PC-3 (cell line): Measurements from ENCODE around the gene LHFPL2.
"Not testable (repeated sequence)": the region's sequence is repeated elsewhere in the genome, so short reads cannot be mapped to it uniquely, and the experiment has no call there.

Experiments
- CTCF ChIP-seq: fragments of 300-600 bp; sonication (generic); conservative IDR thresholded peaks from 2 replicates; pipeline ENCODE4 v1.5.1; 2017; ENCODE audit warnings: antibody characterized with exemption, low read depth, mild to moderate bottlenecking, low read length
- EZH2 ChIP-seq: fragments of 300-600 bp; sonication (generic); IDR thresholded peaks from one replicate; pipeline ENCODE4 v1.6.1; 2017; ENCODE audit warnings: antibody characterized with exemption, mild to moderate bottlenecking, low read length; ENCODE audit not compliant: unreplicated experiment

DNA sequence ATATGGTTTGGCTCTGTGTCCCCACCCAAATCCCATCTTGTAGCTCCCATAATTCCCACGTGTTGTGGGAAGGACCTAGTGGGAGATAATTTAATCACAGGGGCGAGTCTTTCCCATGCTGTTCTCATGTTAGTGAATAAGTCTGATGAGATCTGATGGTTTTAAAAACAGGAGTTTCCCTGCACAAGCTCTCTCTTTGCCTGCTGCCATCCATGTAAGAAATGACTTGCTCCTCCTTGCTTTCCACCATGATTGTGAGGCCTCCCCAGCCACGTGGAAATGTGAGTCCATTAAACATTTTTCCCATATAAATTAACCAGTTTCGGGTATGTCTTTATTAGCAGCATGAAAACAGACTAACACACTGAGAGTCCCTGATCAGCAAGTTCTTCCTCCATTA, 47.5 kb upstream of the LHFPL2 start:
- not testable (repeated sequence) for TF ChIP-seq CTCF, EZH2
